ENCODE data around the gene PTGDR2. TPM values are rescaled to one million over a fixed set of nuclear protein-coding genes. Genes with fewer than 3 reads are reported as not detected.
"Not testable (repeated sequence)": the region's sequence is repeated elsewhere in the genome, so short reads cannot be mapped to it uniquely, and the experiment has no call there.

The PTGDR2 gene
- total RNA-seq, 2 donors from 2014 or later = 0.14 TPM; not detected in 1

- DNase-seq (ENCODE audit: low spot score) = not testable (repeated sequence)
- intact Hi-C loops (cut with DNase I) = loop anchor here in 1 of 2 donors (5.0 to 10.0 kb wide), 2 partner anchors 301 to 368 kb away; no protein-coding TSS in a partner anchor
These were observed 31.9 kb downstream of the PTGDR2 start for GRCh38 chr11:60823745-60824306.

- intact Hi-C loops (cut with DNase I) = loop anchor here in 1 of 2 donors (5.0 to 10.0 kb wide), 2 partner anchors 303 to 370 kb away; no protein-coding TSS in a partner anchor
- DNase-seq (ENCODE audit: low spot score) = no peak
These were observed 33.7 kb downstream of the PTGDR2 start for GRCh38 chr11:60821827-60822599.

GRCh38 chr11:60818057-60818456 lies 37.7 kb downstream of the PTGDR2 start:
- intact Hi-C loops (cut with DNase I) = no loop called here

GRCh38 chr11:60816590-60817157 lies 39.1 kb downstream of the PTGDR2 start:
- DNase-seq (ENCODE audit: low spot score) = no peak
- intact Hi-C loops (cut with DNase I) = no loop called here

More at GRCh38 chr11:60818057-60818456, 37.7 kb downstream of the PTGDR2 start:
- DNase-seq (ENCODE audit: low spot score) = no peak

GRCh38 chr11:60814112-60814511 lies 41.6 kb downstream of the PTGDR2 start:
- no peak for DNase-seq (ENCODE audit: low spot score)
- intact Hi-C loops (cut with DNase I) = no loop called here

GRCh38 chr11:60813324-60813723 lies 42.4 kb downstream of the PTGDR2 start:
- intact Hi-C loops (cut with DNase I) = no loop called here
- no peak for DNase-seq (ENCODE audit: low spot score)

GRCh38 chr11:60810569-60810968 lies 45.2 kb downstream of the PTGDR2 start:
- intact Hi-C loops (cut with DNase I) = no loop called here
- no peak for DNase-seq (ENCODE audit: low spot score)

GRCh38 chr11:60810151-60810550 lies 45.6 kb downstream of the PTGDR2 start:
- DNase-seq (ENCODE audit: low spot score) = no peak
- intact Hi-C loops (cut with DNase I) = no loop called here

- intact Hi-C loops (cut with DNase I) = no loop called here
- no peak for DNase-seq (ENCODE audit: low spot score)
These were observed 46.1 kb downstream of the PTGDR2 start for GRCh38 chr11:60809691-60810090.

- no peak for DNase-seq (ENCODE audit: low spot score)
- intact Hi-C loops (cut with DNase I) = no loop called here
These were observed 46.5 kb downstream of the PTGDR2 start for GRCh38 chr11:60809249-60809648.

GRCh38 chr11:60803273-60803936 lies 52.3 kb downstream of the PTGDR2 start:
- intact Hi-C loops (cut with DNase I) = no loop called here
- peak; percentile 5 for DNase-seq (ENCODE audit: low spot score)

GRCh38 chr11:60801194-60801593 lies 54.6 kb downstream of the PTGDR2 start:
- intact Hi-C loops (cut with DNase I) = no loop called here
- peak; percentile 45 for DNase-seq (ENCODE audit: low spot score)

Other genes starting within 250 kb of the PTGDR2 start
- gene MS4A8, start 156.3 kb downstream of the PTGDR2 start, total RNA-seq = not detected
- gene MS4A18, start 131.2 kb downstream of the PTGDR2 start, total RNA-seq = not detected
- gene MS4A15, start 99.1 kb downstream of the PTGDR2 start, total RNA-seq = not detected
- gene MS4A10, start 70.6 kb downstream of the PTGDR2 start, total RNA-seq = not detected
- 10 to 100 TPM; 14.9 to 21.9 TPM for gene CCDC86, start 13.8 kb downstream of the PTGDR2 start, total RNA-seq
- gene ZP1, start 11.6 kb upstream of the PTGDR2 start, total RNA-seq = not detected
- 10 to 100 TPM; 47.6 to 50.9 TPM for gene PRPF19, start 50.6 kb upstream of the PTGDR2 start, total RNA-seq
- 100 to 1,000 TPM; 118 to 125 TPM for gene TMEM109, start 58.2 kb upstream of the PTGDR2 start, total RNA-seq
- 1 to 10 TPM; 5.4 to 7.7 TPM for gene TMEM132A, start 68.5 kb upstream of the PTGDR2 start, total RNA-seq
- 10 to 100 TPM; 27.4 to 29.3 TPM for gene SLC15A3, start 96.2 kb upstream of the PTGDR2 start, total RNA-seq
- gene CD6, start 115.7 kb upstream of the PTGDR2 start, total RNA-seq = under 1 TPM; 0.43 to 0.93 TPM
- under 1 TPM; 0.52 to 0.60 TPM for gene CD5, start 246.5 kb upstream of the PTGDR2 start, total RNA-seq